ENCODE measurements around the gene CNIH4. TPM values are rescaled to one million over a fixed set of nuclear protein-coding genes. Genes with fewer than 3 reads are reported as not detected.

CNIH4 gene
- total and polyA plus RNA-seq, 2 experiments from 2014 or later: 62.7 to 106 TPM

GRCh38 chr1:224368409-224368808 lies 11.7 kb downstream of the CNIH4 start:
- Histone ChIP-seq H4K20me1 (ENCODE audit: insufficient read depth, poor library complexity, severe bottlenecking) (no peaks in the 10 kb centered on the region), H3K27me3 (no peaks in the 10 kb centered on the region), H3K36me3 (replicated peaks; ENCODE audit: insufficient read depth, low read depth) (peaks cover 6% of the 10 kb centered on the region), H3K27ac (no peak overlapping the region), H3K79me2 (peaks cover 46% of the 10 kb centered on the region), H3K4me3 (no peak overlapping the region), H3K4me1 (ENCODE audit: insufficient read depth) (no peaks in the 10 kb centered on the region), H3K9me2 (replicated peaks; ENCODE audit: insufficient read depth) (no peaks in the 10 kb centered on the region), H3K9me3 (ENCODE audit: low read depth) (no peaks in the 10 kb centered on the region), H3K4me2 (no peak overlapping the region), H2AFZ (no peak overlapping the region)
- no peak for DNase-seq (ENCODE audit: low spot score)
- TF ChIP-seq EZH2phosphoT487 (IDR thresholded peaks at IDR 0.05; ENCODE audit: low read depth, severe bottlenecking, unreplicated experiment): no peak
- no peak for TF ChIP-seq CTCF (IDR thresholded peaks at IDR 0.05; ENCODE audit: poor library complexity)
- TF ChIP-seq EZH2 (IDR thresholded peaks at IDR 0.05; ENCODE audit: borderline replicate concordance): no peak
- 93% methylated on average over 5 of the region's 5 CpGs for WGBS (ENCODE audit: low lambda C conversion rate, missing lambda C conversion rate)

- H3K4me1 ChIP-seq (ENCODE audit: insufficient read depth): no peaks in the 10 kb centered on the region
- no peak overlapping the region for H3K4me2 ChIP-seq
- H3K36me3 ChIP-seq (replicated peaks; ENCODE audit: insufficient read depth, low read depth): peaks cover 4% of the 10 kb centered on the region
- peaks cover 16% of the 10 kb centered on the region for H3K79me2 ChIP-seq
- no peaks in the 10 kb centered on the region for H4K20me1 ChIP-seq (ENCODE audit: insufficient read depth, poor library complexity, severe bottlenecking)
- H3K4me3 ChIP-seq: no peak overlapping the region
- H3K9me2 ChIP-seq (replicated peaks; ENCODE audit: insufficient read depth): no peaks in the 10 kb centered on the region
- no peak for DNase-seq (ENCODE audit: low spot score)
- H3K9me3 ChIP-seq (ENCODE audit: low read depth): no peaks in the 10 kb centered on the region
- WGBS (ENCODE audit: low lambda C conversion rate, missing lambda C conversion rate): 91% methylated on average over 5 of the region's 5 CpGs
- TF ChIP-seq EZH2phosphoT487 (IDR thresholded peaks at IDR 0.05; ENCODE audit: low read depth, severe bottlenecking, unreplicated experiment) (no peak), CTCF (IDR thresholded peaks at IDR 0.05; ENCODE audit: poor library complexity) (no peak)
- H3K27me3 ChIP-seq: no peaks in the 10 kb centered on the region
- no peak overlapping the region for H2AFZ ChIP-seq
- no peak overlapping the region for H3K27ac ChIP-seq
Measured at GRCh38 chr1:224373008-224373590, 16.4 kb downstream of the CNIH4 start.

GRCh38 chr1:224375059-224375458 lies 18.4 kb downstream of the CNIH4 start:
- no peak overlapping the region for H2AFZ ChIP-seq
- WGBS (ENCODE audit: low lambda C conversion rate, missing lambda C conversion rate): 76% methylated on average over 3 of the region's 3 CpGs
- no peaks in the 10 kb centered on the region for H3K9me2 ChIP-seq (replicated peaks; ENCODE audit: insufficient read depth)
- H3K4me2 ChIP-seq: no peak overlapping the region
- H3K4me3 ChIP-seq: no peak overlapping the region
- no peaks in the 10 kb centered on the region for H4K20me1 ChIP-seq (ENCODE audit: insufficient read depth, poor library complexity, severe bottlenecking)
- no peak overlapping the region for H3K27ac ChIP-seq
- DNase-seq (ENCODE audit: low spot score): no peak
- H3K27me3 ChIP-seq: no peaks in the 10 kb centered on the region
- no peaks in the 10 kb centered on the region for H3K9me3 ChIP-seq (ENCODE audit: low read depth)
- H3K4me1 ChIP-seq (ENCODE audit: insufficient read depth): no peaks in the 10 kb centered on the region
- H3K79me2 ChIP-seq: peaks cover 11% of the 10 kb centered on the region
- no peak for TF ChIP-seq EZH2phosphoT487 (IDR thresholded peaks at IDR 0.05; ENCODE audit: low read depth, severe bottlenecking, unreplicated experiment)
- no peak for TF ChIP-seq EZH2 (IDR thresholded peaks at IDR 0.05; ENCODE audit: borderline replicate concordance)
- TF ChIP-seq CTCF (IDR thresholded peaks at IDR 0.05; ENCODE audit: poor library complexity): no peak
- peaks cover 7% of the 10 kb centered on the region for H3K36me3 ChIP-seq (replicated peaks; ENCODE audit: insufficient read depth, low read depth)

GRCh38 chr1:224377676-224378006 lies 21.0 kb downstream of the CNIH4 start:
- Histone ChIP-seq H3K27me3 (no peaks in the 10 kb centered on the region), H3K4me3 (no peak overlapping the region), H3K36me3 (replicated peaks; ENCODE audit: insufficient read depth, low read depth) (peaks cover 7% of the 10 kb centered on the region), H3K27ac (peak overlapping the region; percentile 58), H4K20me1 (ENCODE audit: insufficient read depth, poor library complexity, severe bottlenecking) (no peaks in the 10 kb centered on the region), H3K79me2 (peaks cover 9% of the 10 kb centered on the region), H3K9me2 (replicated peaks; ENCODE audit: insufficient read depth) (no peaks in the 10 kb centered on the region), H2AFZ (no peak overlapping the region), H3K9me3 (ENCODE audit: low read depth) (no peaks in the 10 kb centered on the region), H3K4me2 (no peak overlapping the region), H3K4me1 (ENCODE audit: insufficient read depth) (no peaks in the 10 kb centered on the region)
- 91% methylated on average over 2 of the region's 2 CpGs for WGBS (ENCODE audit: low lambda C conversion rate, missing lambda C conversion rate)
- peak; percentile 16 for DNase-seq (ENCODE audit: low spot score)
- no peak for TF ChIP-seq EZH2phosphoT487 (IDR thresholded peaks at IDR 0.05; ENCODE audit: low read depth, severe bottlenecking, unreplicated experiment)
- no peak for TF ChIP-seq EZH2 (IDR thresholded peaks at IDR 0.05; ENCODE audit: borderline replicate concordance)
- TF ChIP-seq CTCF (IDR thresholded peaks at IDR 0.05; ENCODE audit: poor library complexity): no peak

All from hepatocyte (in vitro differentiated cells).